NCI-H526 (cell line): ENCODE measurements around the gene CSF3.

Source experiments
- DNase-seq, 2 experiments: peaks; one replicate each; lab custom pipeline; 2025; lab: John Stamatoyannopoulos, UW

The CSF3 gene

GRCh38 chr17:40024901-40025300 is 9.7 kb downstream of the CSF3 start:
- no peak for DNase-seq

- no peak for DNase-seq
Observed at GRCh38 chr17:40025559-40025958, 10.3 kb downstream of the CSF3 start.

- no peak for DNase-seq
Observed at GRCh38 chr17:40025991-40026815, 11.0 kb downstream of the CSF3 start.

GRCh38 chr17:40026816-40027613 is 11.8 kb downstream of the CSF3 start:
- peak; percentile 57 to 82 for DNase-seq

GRCh38 chr17:40027614-40028012 is 12.4 kb downstream of the CSF3 start:
- DNase-seq = no peak

GRCh38 chr17:40028595-40028994 is 13.4 kb downstream of the CSF3 start:
- no peak for DNase-seq

GRCh38 chr17:40031706-40032105 is 16.5 kb downstream of the CSF3 start:
- no peak for DNase-seq

GRCh38 chr17:40032322-40033320 is 17.4 kb downstream of the CSF3 start:
- no peak for DNase-seq

GRCh38 chr17:40033339-40033738 is 18.1 kb downstream of the CSF3 start:
- no peak for DNase-seq

- DNase-seq = no peak
Observed at GRCh38 chr17:40034426-40035161, 19.4 kb downstream of the CSF3 start.

- DNase-seq = peak; percentile 2 to 63
Observed at GRCh38 chr17:40035162-40035559, 19.9 kb downstream of the CSF3 start.

- DNase-seq = peak in 1 of 2 experiments; percentile 57
Observed at GRCh38 chr17:40038882-40039513, 23.8 kb downstream of the CSF3 start.

- no peak for DNase-seq
Observed at GRCh38 chr17:40041196-40041595, 26.0 kb downstream of the CSF3 start.

GRCh38 chr17:40056379-40057015 is 41.3 kb downstream of the CSF3 start:
- no peak for DNase-seq

GRCh38 chr17:40058186-40058784 is 43.0 kb downstream of the CSF3 start:
- DNase-seq = no peak

- DNase-seq = no peak
Observed at GRCh38 chr17:40058865-40059264, 43.6 kb downstream of the CSF3 start.

GRCh38 chr17:40059729-40060475 is 44.7 kb downstream of the CSF3 start:
- DNase-seq = no peak

- peak in 1 of 2 experiments; percentile 33 for DNase-seq
Observed at GRCh38 chr17:40060887-40061608, 45.8 kb downstream of the CSF3 start.
